HG03354 (cell line): ENCODE measurements around the gene CWC22.

Experiments used
- ATAC-seq: cut with Tn5 transposase; IDR thresholded peaks from one replicate; pipeline ENCODE4 v1.9.1; 2021; ENCODE audit warnings: mild to moderate bottlenecking; ENCODE audit not compliant: unreplicated experiment, poor library complexity, severe bottlenecking

CWC22 gene

GRCh38 chr2:179910735-179911113 lies 96.4 kb downstream of the CWC22 start:
- ATAC-seq, result no peak

DNA sequence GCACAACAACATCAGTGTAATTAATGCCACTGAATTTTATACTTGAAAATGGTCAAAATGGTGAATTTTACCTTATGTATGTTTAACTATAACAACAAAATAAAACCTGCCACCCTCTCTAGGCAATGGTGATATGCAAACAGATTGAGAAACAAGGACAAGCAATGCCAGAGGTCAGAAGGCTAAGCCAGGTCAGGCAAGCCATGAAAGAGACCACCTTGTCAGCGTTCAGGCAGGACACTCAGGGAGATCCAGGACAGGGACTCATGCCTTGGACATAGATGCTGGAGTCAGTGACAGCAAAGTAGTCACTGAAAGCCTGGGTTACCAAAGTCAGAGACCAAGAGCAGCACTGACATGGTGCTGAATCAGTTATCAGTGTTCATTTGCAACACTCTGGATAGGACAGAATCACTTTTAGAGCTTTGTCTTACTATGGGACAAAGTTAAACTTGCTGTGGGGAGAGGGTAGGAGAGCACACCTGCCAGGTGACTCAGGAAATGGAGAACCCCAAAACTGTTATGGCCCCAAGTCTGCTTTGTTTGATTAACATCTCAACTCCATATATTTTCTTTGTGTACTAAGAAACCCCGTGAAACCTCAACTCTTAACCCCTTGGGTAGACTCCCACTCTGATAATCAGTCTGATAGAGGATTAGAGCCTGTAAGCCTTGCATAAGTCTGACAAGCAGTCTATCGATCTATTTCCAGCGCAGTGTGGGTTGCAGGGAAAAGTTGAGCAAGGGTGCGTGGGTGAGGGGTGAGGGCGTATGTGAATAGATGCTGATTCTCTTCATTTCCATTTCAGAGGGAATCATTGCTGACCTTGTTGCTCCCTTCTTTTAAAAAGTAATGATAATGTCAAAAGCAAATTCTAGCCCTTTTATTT lies 97.0 kb downstream of the CWC22 start:
- ATAC-seq, result no peak

GRCh38 chr2:179900655-179901054 lies 106.4 kb downstream of the CWC22 start:
- no peak for ATAC-seq

DNA sequence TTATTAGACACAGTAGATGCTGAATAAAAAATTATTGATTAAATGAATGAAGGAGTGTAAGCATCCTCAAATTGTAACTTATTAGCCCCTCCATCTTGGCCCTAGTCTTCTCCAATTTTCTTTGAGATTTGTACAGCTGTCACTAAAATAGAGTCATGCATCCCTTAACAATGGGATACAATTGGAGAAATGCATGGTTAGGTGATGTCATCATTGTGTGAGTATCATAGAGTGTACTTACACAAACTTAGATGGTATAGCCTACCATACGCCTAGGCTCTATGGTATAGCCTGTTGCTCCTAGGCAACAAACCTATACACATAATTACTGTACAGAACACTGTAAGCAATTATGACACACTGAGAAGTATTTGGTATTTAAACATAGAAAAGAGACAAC lies 107.4 kb downstream of the CWC22 start:
- no peak for ATAC-seq

DNA sequence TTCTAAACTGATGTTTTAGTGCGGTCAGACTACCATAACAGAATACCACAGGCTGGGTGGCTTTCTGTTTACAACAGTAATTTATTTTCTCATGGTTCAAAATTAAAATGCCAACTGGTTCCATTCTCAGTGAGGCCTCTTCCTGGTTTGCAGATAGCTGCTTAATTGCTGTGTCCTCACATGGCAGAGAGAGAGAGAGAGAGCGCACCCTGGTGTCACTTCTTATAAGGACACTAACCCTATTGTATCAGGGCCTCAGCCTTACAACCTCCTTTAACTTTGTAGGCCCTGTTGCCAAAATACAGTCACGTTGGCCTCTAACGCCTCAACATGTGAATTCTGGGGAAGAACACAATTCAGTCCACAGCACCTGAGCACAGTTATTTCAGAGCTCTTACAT lies 108.2 kb downstream of the CWC22 start:
- peak; percentile 87 for ATAC-seq
